GM21529 (cell line): ENCODE results near the gene EML5.
"Not testable (repeated sequence)": the region's sequence is repeated elsewhere in the genome, so short reads cannot be mapped to it uniquely, and the experiment has no call there.

Experiments
- ATAC-seq: cut with Tn5 transposase; IDR thresholded peaks from one replicate; pipeline ENCODE4 v1.9.1; 2021; ENCODE audit not compliant: unreplicated experiment

EML5 gene

GRCh38 chr14:88804035-88804434, 11.3 kb upstream of the EML5 start:
- ATAC-seq: no peak

- ATAC-seq: no peak
Measured at GRCh38 chr14:88802596-88802995, 9.8 kb upstream of the EML5 start.

- ATAC-seq: no peak
Measured at GRCh38 chr14:88799522-88799921, 6.8 kb upstream of the EML5 start.

GRCh38 chr14:88798156-88798555, 5.4 kb upstream of the EML5 start:
- ATAC-seq: no peak

GRCh38 chr14:88793259-88793625, 489 bp upstream of the EML5 start:
- ATAC-seq: no peak

GRCh38 chr14:88791629-88792472, 902 bp downstream of the EML5 start:
- ATAC-seq: no peak

- no peak for ATAC-seq
Measured at GRCh38 chr14:88791252-88791621, 1.5 kb downstream of the EML5 start.

GRCh38 chr14:88790501-88791251, 2.1 kb downstream of the EML5 start:
- ATAC-seq: no peak

GRCh38 chr14:88789573-88789972, 3.2 kb downstream of the EML5 start:
- ATAC-seq: not testable (repeated sequence)

GRCh38 chr14:88786715-88787114, 6.0 kb downstream of the EML5 start:
- ATAC-seq: no peak

- ATAC-seq: no peak
Measured at GRCh38 chr14:88785911-88786310, 6.8 kb downstream of the EML5 start.

GRCh38 chr14:88775532-88775931, 17.2 kb downstream of the EML5 start:
- no peak for ATAC-seq

GRCh38 chr14:88770736-88771135, 22.0 kb downstream of the EML5 start:
- ATAC-seq: no peak

- ATAC-seq: no peak
Measured at GRCh38 chr14:88765130-88765529, 27.6 kb downstream of the EML5 start.

- ATAC-seq: no peak
Measured at GRCh38 chr14:88753873-88754272, 38.9 kb downstream of the EML5 start.

GRCh38 chr14:88750945-88751344, 41.8 kb downstream of the EML5 start:
- no peak for ATAC-seq

GRCh38 chr14:88750413-88750812, 42.3 kb downstream of the EML5 start:
- no peak for ATAC-seq

- no peak for ATAC-seq
Measured at GRCh38 chr14:88749139-88749538, 43.6 kb downstream of the EML5 start.

- ATAC-seq: no peak
Measured at GRCh38 chr14:88748288-88748687, 44.5 kb downstream of the EML5 start.

GRCh38 chr14:88746052-88746451, 46.7 kb downstream of the EML5 start:
- ATAC-seq: no peak

- ATAC-seq: no peak
Measured at GRCh38 chr14:88737245-88737644, 55.5 kb downstream of the EML5 start.

- no peak for ATAC-seq
Measured at GRCh38 chr14:88733121-88733520, 59.6 kb downstream of the EML5 start.
